ENCODE data around the gene FBLN1. TPM values are rescaled to one million over a fixed set of nuclear protein-coding genes. Genes with fewer than 3 reads are reported as not detected.

Gene FBLN1
- total and polyA plus RNA-seq, 2 of the 8 experiments (the other 6 are each of a cell fraction or from before 2014, with no cell fraction given), result 159 to 168 TPM

DNA sequence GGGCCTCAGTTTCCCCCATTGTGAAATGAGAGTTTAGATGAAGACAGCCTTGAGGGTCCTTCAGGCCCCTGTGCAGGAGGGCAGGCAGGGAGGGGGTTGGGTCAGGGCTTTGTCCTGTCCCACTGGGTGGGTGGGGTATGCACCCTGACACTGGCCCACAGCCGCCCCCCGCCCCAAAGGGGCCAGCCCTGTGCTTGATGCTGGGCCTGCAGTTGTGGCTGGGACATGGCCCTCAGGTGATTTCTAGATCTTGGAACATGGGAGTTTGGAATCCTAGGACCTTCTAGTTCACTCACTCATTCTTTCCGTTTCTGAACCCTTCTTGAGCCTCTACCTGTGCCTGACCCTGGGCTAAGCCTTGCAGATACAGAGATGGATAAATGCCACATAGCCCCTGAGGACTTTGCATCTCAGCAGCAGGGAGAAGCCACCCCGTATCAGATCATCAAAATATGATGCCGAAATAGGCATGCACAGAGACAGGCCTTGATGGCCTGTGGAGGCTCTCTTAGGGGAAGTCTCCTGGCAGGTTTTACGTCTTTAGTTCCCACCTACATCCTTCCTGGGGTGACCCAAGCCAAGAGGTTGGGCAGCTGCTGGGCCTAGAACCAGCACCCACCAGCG is 76.0 kb downstream of the FBLN1 start:
- Histone ChIP-seq H2BK15ac (ENCODE audit: low read length) (no peak overlapping the region), H3K27ac (ENCODE audit: low read depth, low read length) (no peak overlapping the region), H4K8ac (ENCODE audit: extremely low read depth, insufficient read depth, low read length) (no peak overlapping the region), H2BK5ac (ENCODE audit: low read depth, low read length) (no peak overlapping the region), H3K27me3 (replicated peaks in 1 of 4; ENCODE audit: control insufficient read depth in 3 of 4, extremely low read depth in 1 of 4, insufficient read depth in 3 of 4, low read length in 3 of 4) (no peaks in the 10 kb centered on the region), H3K18ac (ENCODE audit: extremely low read depth, low read length) (no peak overlapping the region), H2AK5ac (ENCODE audit: low read depth, low read length) (no peak overlapping the region), H3K14ac (ENCODE audit: insufficient read length) (no peak overlapping the region), H4K5ac (ENCODE audit: insufficient read length, low read depth, low read length) (no peak overlapping the region), H3K36me3 (ENCODE audit: control insufficient read depth in 2 of 4, insufficient read depth in 4 of 4, low read length in 3 of 4) (0 out of 8 replicates have a peak, but pooled peaks cover 0 to 3% (median 0%) of the 10 kb centered on the region in 4 experiments), H3K23me2 (ENCODE audit: low read depth, low read length) (no peaks in the 10 kb centered on the region), H2AFZ (ENCODE audit: low read length) (no peak overlapping the region), H3K56ac (replicated peaks; ENCODE audit: insufficient read length, low read depth, low read length) (no peak overlapping the region), H2BK20ac (ENCODE audit: low read length) (no peak overlapping the region), H3K79me1 (ENCODE audit: low read depth, low read length) (no peaks in the 10 kb centered on the region), H4K20me1 (replicated peaks in 1 of 2; ENCODE audit: control insufficient read depth in 1 of 2, insufficient read depth in 2 of 2, low read length in 2 of 2) (peaks cover 0 to 1% of the 10 kb centered on the region in 2 experiments), H3K79me2 (ENCODE audit: control insufficient read depth in 1 of 2, insufficient read depth in 2 of 2, low read length in 2 of 2) (no peaks in the 10 kb centered on the region), H3K4ac (replicated peaks; ENCODE audit: insufficient read length, low read depth, low read length) (no peak overlapping the region), H2BK12ac (ENCODE audit: low read depth, low read length) (no peak overlapping the region), H3K9me3 (ENCODE audit: insufficient read depth in 2 of 2, low read depth in 1 of 2, low read length in 1 of 2) (no peaks in the 10 kb centered on the region), H2BK120ac (replicated peaks; ENCODE audit: low read depth, low read length) (no peak overlapping the region), H3K4me1 (replicated peaks in 1 of 4; ENCODE audit: control insufficient read depth in 3 of 4, insufficient read depth in 4 of 4, low read length in 3 of 4) (no peaks in the 10 kb centered on the region), H3K9ac (replicated peaks in 1 of 4; ENCODE audit: extremely low read depth in 1 of 4, low read depth in 3 of 4, low read length in 3 of 4) (no peak overlapping the region), H4K91ac (replicated peaks; ENCODE audit: insufficient read length, low read length) (no peak overlapping the region), H3K23ac (ENCODE audit: insufficient read length) (no peak overlapping the region), H3K4me2 (ENCODE audit: insufficient read depth in 1 of 2, low read depth in 2 of 2, low read length in 2 of 2) (no peak overlapping the region), H3K4me3 (ENCODE audit: extremely low read depth in 1 of 4, insufficient read depth in 2 of 4, low read depth in 3 of 4, low read length in 4 of 4) (no peak overlapping the region)
- POLR2A ChIA-PET (ENCODE audit: partially characterized antibody), result no interaction called here
- FAIRE-seq (no peak), DNase-seq (ENCODE audit: low read depth in 1 of 2, low spot score in 2 of 2) (no peak)
- CTCF ChIA-PET (ENCODE audit: partially characterized antibody), result interaction anchor here (0.6 to 2.8 kb wide), 27 partner anchors 8 to 678 kb away, joined by 3 to 15 read pairs (median 5); no protein-coding TSS in a partner anchor
- WGBS, 2 experiments (ENCODE audit: extremely low coverage in 1 of 2, insufficient coverage in 1 of 2, insufficient read length in 1 of 2, insufficient replicate concordance in 2 of 2, low coverage in 1 of 2, low lambda C conversion rate in 2 of 2, missing lambda C conversion rate in 1 of 2), result 84% methylated on average over 7 of the region's 7 CpGs; no CpG with 5 or more reads in 1 of the 2 experiments
- TF ChIP-seq TEAD4 (IDR thresholded peaks at IDR 0.05; ENCODE audit: low read depth, low read length) (no peak), POU5F1 (IDR thresholded peaks at IDR 0.05; ENCODE audit: low read depth, low read length) (no peak), JUND (IDR thresholded peaks at IDR 0.05; ENCODE audit: low read length) (no peak), EZH2 (IDR thresholded peaks at IDR 0.05; ENCODE audit: low read depth, low read length, severe bottlenecking) (no peak), CREB1 (IDR thresholded peaks at IDR 0.05) (no peak), SIRT6 (IDR thresholded peaks at IDR 0.05; ENCODE audit: low read length) (no peak), CHD1 (IDR thresholded peaks at IDR 0.05; ENCODE audit: low read depth, low read length) (no peak), BCL11A (IDR thresholded peaks at IDR 0.05; ENCODE audit: low read depth in 2 of 2, low read length in 2 of 2) (no peak), MAFK (IDR thresholded peaks at IDR 0.05; ENCODE audit: low read depth, low read length) (no peak), HDAC2 (IDR thresholded peaks at IDR 0.05; ENCODE audit: borderline replicate concordance in 1 of 2, low read depth in 2 of 2, low read length in 2 of 2) (no peak), SIN3A (conservative IDR thresholded peaks at IDR 0.05 in 1 of 2, IDR thresholded peaks at IDR 0.05 in 1 of 2; ENCODE audit: low read depth in 1 of 2, low read length in 2 of 2) (no peak)
- TF ChIP-seq, protein P1, sequence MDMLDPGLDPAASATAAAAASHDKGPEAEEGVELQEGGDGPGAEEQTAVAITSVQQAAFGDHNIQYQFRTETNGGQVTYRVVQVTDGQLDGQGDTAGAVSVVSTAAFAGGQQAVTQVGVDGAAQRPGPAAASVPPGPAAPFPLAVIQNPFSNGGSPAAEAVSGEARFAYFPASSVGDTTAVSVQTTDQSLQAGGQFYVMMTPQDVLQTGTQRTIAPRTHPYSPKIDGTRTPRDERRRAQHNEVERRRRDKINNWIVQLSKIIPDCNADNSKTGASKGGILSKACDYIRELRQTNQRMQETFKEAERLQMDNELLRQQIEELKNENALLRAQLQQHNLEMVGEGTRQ (IDR thresholded peaks at IDR 0.05; ENCODE audit: low read length), result no peak

Data from H1 (cell line).